ENCODE measurements around the gene MACROH2A2. TPM values are rescaled to one million over a fixed set of nuclear protein-coding genes. Genes with fewer than 3 reads are reported as not detected.
"Not testable (repeated sequence)": the region's sequence is repeated elsewhere in the genome, so short reads cannot be mapped to it uniquely, and the experiment has no call there.

MACROH2A2 gene
- 0.47 TPM for polyA plus RNA-seq (2012; ENCODE audit: low read depth, missing spikeins)

DNA sequence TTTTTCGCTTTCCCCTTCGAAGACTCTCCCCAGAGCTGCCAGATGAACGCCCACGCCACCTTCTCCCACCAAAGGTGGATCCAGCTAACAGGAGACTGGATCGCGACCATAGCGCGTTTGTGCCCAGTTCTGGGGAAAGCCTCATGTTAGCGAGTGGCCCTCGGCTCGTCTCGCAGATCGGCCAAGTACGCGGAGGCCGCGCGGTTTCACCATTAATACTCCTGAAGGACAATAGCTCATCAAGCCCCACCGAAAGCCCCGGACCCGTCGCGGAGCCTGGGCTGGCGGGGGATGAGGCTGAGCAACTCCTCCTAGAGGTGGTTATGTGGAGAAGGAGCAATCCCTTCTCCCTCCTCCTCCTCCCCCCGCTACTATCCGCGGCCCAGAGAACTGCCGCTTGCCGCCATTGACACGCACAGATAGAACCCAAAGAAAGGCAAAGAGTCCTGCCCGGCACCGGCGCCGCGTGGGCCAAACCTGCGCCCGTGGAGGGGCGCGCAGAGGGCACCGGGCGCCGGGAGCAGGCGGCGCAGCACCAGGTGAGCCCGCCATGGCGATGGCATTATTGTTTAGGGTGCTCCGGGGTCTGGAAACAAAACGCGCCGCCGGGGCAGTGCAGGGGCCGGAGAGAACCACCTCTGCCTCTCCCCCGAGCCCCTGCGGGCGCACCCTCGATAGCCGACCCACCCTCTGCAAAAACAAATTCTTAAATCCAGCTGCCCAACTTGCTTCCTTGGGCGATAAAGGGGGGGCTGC is at the start of gene MACROH2A2:
Gene MACROH2A2, plus strand, starts transcription at position 385 of the 756 bp plus-strand sequence. CDS start 22,813 bp downstream, outside the sequence.
- DNase-seq (ENCODE audit: insufficient read length, low spot score) = no peak
- FAIRE-seq = no peak
- no peak for TF ChIP-seq SPI1 (IDR thresholded peaks at IDR 0.05; ENCODE audit: low read depth, low read length)
- no peak for TF ChIP-seq POU2F2 (IDR thresholded peaks at IDR 0.05; ENCODE audit: low read depth, low read length)
- TF ChIP-seq TAF1 (IDR thresholded peaks at IDR 0.05; ENCODE audit: low read depth, low read length) = no peak
- no peak for TF ChIP-seq POLR2AphosphoS5 (IDR thresholded peaks at IDR 0.05; ENCODE audit: low read depth, low read length)
- TF ChIP-seq POLR2A (IDR thresholded peaks at IDR 0.05; ENCODE audit: low read depth, low read length) = no peak
- TF ChIP-seq PAX5 (IDR thresholded peaks at IDR 0.05; ENCODE audit: insufficient read depth, low read length, severe bottlenecking) = no peak

DNA sequence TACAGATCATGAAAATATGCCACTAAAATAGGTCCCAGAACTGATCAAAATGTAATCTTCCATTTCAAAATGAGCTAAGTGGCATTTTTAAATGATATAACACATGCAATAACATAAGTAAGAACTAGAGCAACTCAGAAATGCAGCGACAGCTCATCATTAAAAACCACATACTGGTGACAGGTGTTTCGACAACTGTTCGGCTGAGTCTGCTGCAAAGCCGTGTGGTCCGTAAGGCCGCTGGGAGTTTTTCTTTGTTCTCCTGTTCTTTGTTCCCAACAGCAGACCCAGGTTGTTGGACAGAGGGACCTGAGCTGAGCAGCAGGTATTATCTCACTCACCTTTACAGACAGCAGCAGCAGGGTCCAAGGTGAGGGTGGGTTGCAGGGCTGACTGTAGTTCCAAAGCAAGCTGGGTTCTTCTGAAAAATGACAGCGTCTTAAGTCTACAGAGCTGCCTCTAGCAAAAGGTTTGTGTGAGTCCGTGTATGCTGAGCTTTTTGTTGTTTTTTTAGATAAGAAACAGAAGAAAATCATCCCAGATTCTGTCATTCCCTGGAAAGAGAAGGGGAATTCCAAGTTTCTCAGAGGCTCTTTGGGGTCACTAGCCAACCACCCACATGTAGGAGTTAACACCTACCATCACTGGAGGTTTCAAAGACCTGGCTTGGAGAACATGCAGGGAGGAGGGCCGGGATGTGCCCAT is 45.4 kb upstream of the MACROH2A2 start:
- FAIRE-seq (no peak), DNase-seq (ENCODE audit: insufficient read length, low spot score) (no peak)
- TF ChIP-seq SPI1 (IDR thresholded peaks at IDR 0.05; ENCODE audit: low read depth, low read length) (no peak), POU2F2 (IDR thresholded peaks at IDR 0.05; ENCODE audit: low read depth, low read length) (no peak), POLR2A (IDR thresholded peaks at IDR 0.05; ENCODE audit: low read depth, low read length) (no peak), PAX5 (IDR thresholded peaks at IDR 0.05; ENCODE audit: insufficient read depth, low read length, severe bottlenecking) (no peak), POLR2AphosphoS5 (IDR thresholded peaks at IDR 0.05; ENCODE audit: low read depth, low read length) (no peak), TAF1 (IDR thresholded peaks at IDR 0.05; ENCODE audit: low read depth, low read length) (no peak)

- DNase-seq (ENCODE audit: insufficient read length, low spot score) (no peak), FAIRE-seq (no peak)
- no peak for TF ChIP-seq TAF1 (IDR thresholded peaks at IDR 0.05; ENCODE audit: low read depth, low read length)
- TF ChIP-seq POLR2AphosphoS5 (IDR thresholded peaks at IDR 0.05; ENCODE audit: low read depth, low read length) = no peak
- no peak for TF ChIP-seq SPI1 (IDR thresholded peaks at IDR 0.05; ENCODE audit: low read depth, low read length)
- no peak for TF ChIP-seq POU2F2 (IDR thresholded peaks at IDR 0.05; ENCODE audit: low read depth, low read length)
- TF ChIP-seq POLR2A (IDR thresholded peaks at IDR 0.05; ENCODE audit: low read depth, low read length) = no peak
- no peak for TF ChIP-seq PAX5 (IDR thresholded peaks at IDR 0.05; ENCODE audit: insufficient read depth, low read length, severe bottlenecking)
These were observed 21.4 kb upstream of the MACROH2A2 start for GRCh38 chr10:70031215-70031614.

- DNase-seq (ENCODE audit: insufficient read length, low spot score) (no peak), FAIRE-seq (no peak)
- no peak for TF ChIP-seq POU2F2 (IDR thresholded peaks at IDR 0.05; ENCODE audit: low read depth, low read length)
- TF ChIP-seq POLR2A (IDR thresholded peaks at IDR 0.05; ENCODE audit: low read depth, low read length) = no peak
- no peak for TF ChIP-seq POLR2AphosphoS5 (IDR thresholded peaks at IDR 0.05; ENCODE audit: low read depth, low read length)
- no peak for TF ChIP-seq TAF1 (IDR thresholded peaks at IDR 0.05; ENCODE audit: low read depth, low read length)
- TF ChIP-seq SPI1 (IDR thresholded peaks at IDR 0.05; ENCODE audit: low read depth, low read length) = no peak
- TF ChIP-seq PAX5 (IDR thresholded peaks at IDR 0.05; ENCODE audit: insufficient read depth, low read length, severe bottlenecking) = no peak
These were observed 19.9 kb upstream of the MACROH2A2 start for GRCh38 chr10:70032667-70033289.

- no peak for DNase-seq (ENCODE audit: insufficient read length, low spot score)
These were observed 18.4 kb upstream of the MACROH2A2 start for GRCh38 chr10:70034232-70034631.

DNA sequence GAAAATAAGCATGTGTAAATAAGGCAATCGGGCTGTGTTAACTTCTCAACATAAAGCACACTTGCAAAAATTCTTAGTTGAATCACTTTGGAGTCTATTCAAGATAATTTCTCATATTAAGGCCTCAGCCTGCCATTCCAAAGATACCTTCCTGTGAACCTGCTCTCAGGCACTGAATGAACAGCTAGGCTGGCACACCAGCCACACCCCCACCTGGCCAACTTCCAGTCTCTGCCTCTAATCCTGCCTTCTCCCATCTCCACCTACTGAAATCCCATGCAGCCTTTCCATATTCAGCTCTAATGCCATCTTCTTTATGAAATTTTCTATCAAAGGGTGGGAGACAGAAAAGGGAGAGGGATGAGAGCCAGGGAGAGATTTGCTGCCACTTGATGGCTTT is 17.1 kb upstream of the MACROH2A2 start:
- DNase-seq (ENCODE audit: insufficient read length, low spot score) (no peak), FAIRE-seq (no peak)
- TF ChIP-seq SPI1 (IDR thresholded peaks at IDR 0.05; ENCODE audit: low read depth, low read length) (no peak), PAX5 (IDR thresholded peaks at IDR 0.05; ENCODE audit: insufficient read depth, low read length, severe bottlenecking) (no peak), POU2F2 (IDR thresholded peaks at IDR 0.05; ENCODE audit: low read depth, low read length) (no peak), POLR2AphosphoS5 (IDR thresholded peaks at IDR 0.05; ENCODE audit: low read depth, low read length) (no peak), TAF1 (IDR thresholded peaks at IDR 0.05; ENCODE audit: low read depth, low read length) (no peak), POLR2A (IDR thresholded peaks at IDR 0.05; ENCODE audit: low read depth, low read length) (no peak)

More at GRCh38 chr10:70034232-70034631, 18.4 kb upstream of the MACROH2A2 start:
- TF ChIP-seq POLR2A (IDR thresholded peaks at IDR 0.05; ENCODE audit: low read depth, low read length) = no peak
- TF ChIP-seq POLR2AphosphoS5 (IDR thresholded peaks at IDR 0.05; ENCODE audit: low read depth, low read length) = no peak
- no peak for TF ChIP-seq POU2F2 (IDR thresholded peaks at IDR 0.05; ENCODE audit: low read depth, low read length)
- no peak for TF ChIP-seq SPI1 (IDR thresholded peaks at IDR 0.05; ENCODE audit: low read depth, low read length)
- FAIRE-seq = no peak

GRCh38 chr10:70038923-70039322 is 13.7 kb upstream of the MACROH2A2 start:
- no peak for DNase-seq (ENCODE audit: insufficient read length, low spot score)
- FAIRE-seq = no peak
- TF ChIP-seq PAX5 (IDR thresholded peaks at IDR 0.05; ENCODE audit: insufficient read depth, low read length, severe bottlenecking) = no peak
- TF ChIP-seq POLR2A (IDR thresholded peaks at IDR 0.05; ENCODE audit: low read depth, low read length) = no peak
- TF ChIP-seq POU2F2 (IDR thresholded peaks at IDR 0.05; ENCODE audit: low read depth, low read length) = no peak
- no peak for TF ChIP-seq SPI1 (IDR thresholded peaks at IDR 0.05; ENCODE audit: low read depth, low read length)
- no peak for TF ChIP-seq POLR2AphosphoS5 (IDR thresholded peaks at IDR 0.05; ENCODE audit: low read depth, low read length)
- TF ChIP-seq TAF1 (IDR thresholded peaks at IDR 0.05; ENCODE audit: low read depth, low read length) = no peak

- DNase-seq (ENCODE audit: insufficient read length, low spot score) = no peak
- no peak for FAIRE-seq
- TF ChIP-seq PAX5 (IDR thresholded peaks at IDR 0.05; ENCODE audit: insufficient read depth, low read length, severe bottlenecking) = no peak
- TF ChIP-seq TAF1 (IDR thresholded peaks at IDR 0.05; ENCODE audit: low read depth, low read length) = no peak
- no peak for TF ChIP-seq POLR2AphosphoS5 (IDR thresholded peaks at IDR 0.05; ENCODE audit: low read depth, low read length)
- TF ChIP-seq SPI1 (IDR thresholded peaks at IDR 0.05; ENCODE audit: low read depth, low read length) = no peak
- TF ChIP-seq POLR2A (IDR thresholded peaks at IDR 0.05; ENCODE audit: low read depth, low read length) = no peak
- TF ChIP-seq POU2F2 (IDR thresholded peaks at IDR 0.05; ENCODE audit: low read depth, low read length) = no peak
These were observed 11.6 kb upstream of the MACROH2A2 start for GRCh38 chr10:70041016-70041415.

GRCh38 chr10:70041739-70042138 is 10.9 kb upstream of the MACROH2A2 start:
- DNase-seq (ENCODE audit: insufficient read length, low spot score); FAIRE-seq: not testable (repeated sequence)

- FAIRE-seq; DNase-seq (ENCODE audit: insufficient read length, low spot score): not testable (repeated sequence)
These were observed 5.6 kb upstream of the MACROH2A2 start for GRCh38 chr10:70047066-70047465.

All from GM12891 (cell line).